Astrocyte (in vitro differentiated cells and primary cell): ENCODE results near the gene CCDC57.

ENCODE experiments used
- CTCF ChIP-seq: IDR thresholded peaks from 2 replicates; pipeline ENCODE4 v1.5.1; 2011; ENCODE audit warnings: low read depth, mild to moderate bottlenecking, inconsistent platforms, low read length, moderate library complexity; ENCODE audit not compliant: insufficient read depth
- EZH2 ChIP-seq: IDR thresholded peaks from 2 replicates; pipeline ENCODE4 v1.6.1; 2012; ENCODE audit warnings: mild to moderate bottlenecking, low read length, inconsistent platforms; ENCODE audit not compliant: insufficient read depth

DNA sequence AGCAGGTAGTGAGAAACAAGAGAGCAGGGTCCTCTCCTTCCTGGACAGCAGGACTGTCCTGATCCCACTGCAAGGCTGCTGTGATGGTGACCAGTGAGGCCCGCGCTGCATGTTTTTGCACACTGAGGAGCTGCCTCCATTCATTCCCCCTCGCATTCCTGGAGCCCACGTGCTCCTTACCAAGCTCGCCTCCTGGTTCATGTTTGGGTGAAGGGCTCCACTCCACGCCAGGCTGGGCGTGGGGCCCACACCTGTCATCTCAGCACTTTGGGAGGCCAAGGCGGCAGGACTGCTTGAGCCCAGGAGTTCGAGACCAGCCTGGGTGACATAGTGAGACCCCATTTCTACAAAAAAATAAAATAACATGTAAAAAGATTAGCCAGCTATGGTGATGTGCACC lies 99.2 kb downstream of the CCDC57 start:
- TF ChIP-seq CTCF, result no peak
- TF ChIP-seq EZH2, result no peak
